ENCODE data around the gene HCAR3.
A peak's percentile ranks its signal among the peaks of the same experiment; 100 is the strongest.
"Not testable (repeated sequence)": the region's sequence is repeated elsewhere in the genome, so short reads cannot be mapped to it uniquely, and the experiment has no call there.

HCAR3 gene

DNA sequence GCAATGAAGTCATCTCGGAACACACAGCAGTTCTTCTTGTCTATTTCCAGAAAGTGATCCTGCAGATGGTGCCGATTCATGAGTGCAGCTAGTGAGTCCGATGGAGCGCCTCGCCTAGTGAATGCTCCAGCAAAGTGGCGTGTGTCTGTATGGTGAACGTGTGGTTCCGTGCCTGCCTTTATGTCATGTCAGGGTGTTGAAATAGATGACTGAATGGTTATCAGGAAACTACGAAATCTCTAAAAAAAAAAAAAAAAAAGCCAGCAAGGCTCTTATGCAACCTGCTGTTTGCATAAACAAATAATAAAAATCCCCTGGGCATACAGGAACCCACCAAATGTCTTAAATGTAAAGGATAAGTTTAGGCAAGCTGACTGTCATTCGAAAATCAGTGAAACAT lies at the start of gene HCAR3:
HCAR3 (minus strand) TSS at position 154 of the 400 bp plus-strand sequence; CDS start at position 80, 74 bp downstream.
- not testable (repeated sequence) for ATAC-seq

GRCh38 chr12:122757568-122757967 lies 41.0 kb upstream of the HCAR3 start:
- no peak for ATAC-seq

GRCh38 chr12:122754790-122755189 lies 38.2 kb upstream of the HCAR3 start:
- no peak for ATAC-seq

GRCh38 chr12:122753319-122753650 lies 36.7 kb upstream of the HCAR3 start:
- no peak for ATAC-seq

DNA sequence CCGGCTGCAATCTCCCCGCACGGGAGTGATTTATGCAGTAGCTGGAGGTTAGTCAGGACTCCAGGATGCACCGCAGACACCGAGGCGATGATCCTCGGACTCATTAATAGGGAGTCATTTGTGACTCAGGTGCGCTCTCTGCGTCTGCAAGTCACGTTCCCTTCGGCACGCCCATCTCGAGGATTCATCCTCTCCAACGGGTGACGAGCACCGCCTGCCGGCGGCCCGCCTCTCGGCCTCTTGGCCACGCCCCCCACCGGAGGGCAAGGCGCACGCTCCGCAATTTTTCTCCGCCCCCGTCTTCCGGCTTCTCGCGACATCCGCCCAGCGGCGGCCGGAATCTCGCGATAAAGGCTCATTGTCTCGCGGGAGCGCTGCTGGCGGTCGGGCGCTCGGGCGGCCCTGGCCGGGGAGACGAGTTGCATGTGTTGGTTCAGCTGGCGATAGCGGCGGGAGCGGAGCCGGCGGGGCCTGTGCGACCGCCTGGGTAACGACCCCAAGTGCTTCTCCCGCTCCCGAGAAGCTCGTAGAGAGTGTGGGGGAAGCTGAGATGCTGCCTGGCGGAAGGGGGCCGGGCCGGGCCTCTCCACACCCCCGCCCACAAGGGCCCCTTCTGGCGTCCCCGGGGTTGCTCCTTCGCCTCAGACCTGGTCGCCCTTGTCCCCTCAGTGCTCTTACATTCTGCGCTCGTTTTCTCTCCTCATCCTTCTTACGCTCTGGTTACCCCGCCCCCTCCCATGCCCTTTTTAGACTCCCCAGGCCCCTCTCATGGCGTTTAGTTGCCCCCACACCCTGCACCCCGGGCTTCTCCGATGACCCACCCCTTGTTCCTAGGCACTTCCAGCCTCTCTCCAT lies 36.1 kb upstream of the HCAR3 start, which contains the start of gene DENR:
DENR (plus strand) TSS at position 361 of the 855 bp plus-strand sequence. CDS start 878 bp downstream, outside the sequence.
- peak; percentile 97 to 98 for ATAC-seq

DNA sequence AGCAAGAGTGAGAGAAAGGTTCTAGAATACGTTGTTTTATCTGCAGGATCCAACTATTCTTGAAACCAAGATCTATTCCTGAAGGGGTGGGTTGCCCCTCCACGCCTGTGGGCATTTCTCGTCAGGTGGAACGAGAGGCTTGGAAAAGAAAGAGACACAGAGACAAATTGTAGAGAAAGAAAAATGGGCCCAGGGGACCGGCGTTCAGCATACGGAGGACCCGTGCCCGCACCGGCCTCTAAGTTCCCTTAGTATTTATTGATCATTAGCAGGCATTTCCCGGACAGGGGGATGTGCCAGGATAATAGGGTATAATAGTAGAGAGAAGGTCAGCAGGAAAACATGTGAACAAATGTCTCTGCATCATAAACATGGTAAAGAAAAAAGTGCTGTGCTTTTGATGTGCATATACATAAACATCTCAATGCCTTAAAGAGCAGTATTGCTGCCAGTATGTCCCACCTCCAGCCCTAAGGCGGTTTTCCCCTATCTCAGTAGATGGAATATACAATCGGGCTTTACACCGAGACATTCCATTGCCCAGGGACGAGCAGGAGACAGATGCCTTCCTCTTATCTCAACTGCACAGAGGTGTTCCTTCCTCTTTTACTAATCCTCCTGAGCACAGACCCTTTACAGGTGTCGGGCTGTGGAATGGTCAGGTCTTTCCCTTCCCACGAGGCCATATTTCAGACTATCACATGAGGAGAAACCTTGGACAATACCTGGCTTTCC lies 34.3 kb upstream of the HCAR3 start:
- not testable (repeated sequence) for ATAC-seq

DNA sequence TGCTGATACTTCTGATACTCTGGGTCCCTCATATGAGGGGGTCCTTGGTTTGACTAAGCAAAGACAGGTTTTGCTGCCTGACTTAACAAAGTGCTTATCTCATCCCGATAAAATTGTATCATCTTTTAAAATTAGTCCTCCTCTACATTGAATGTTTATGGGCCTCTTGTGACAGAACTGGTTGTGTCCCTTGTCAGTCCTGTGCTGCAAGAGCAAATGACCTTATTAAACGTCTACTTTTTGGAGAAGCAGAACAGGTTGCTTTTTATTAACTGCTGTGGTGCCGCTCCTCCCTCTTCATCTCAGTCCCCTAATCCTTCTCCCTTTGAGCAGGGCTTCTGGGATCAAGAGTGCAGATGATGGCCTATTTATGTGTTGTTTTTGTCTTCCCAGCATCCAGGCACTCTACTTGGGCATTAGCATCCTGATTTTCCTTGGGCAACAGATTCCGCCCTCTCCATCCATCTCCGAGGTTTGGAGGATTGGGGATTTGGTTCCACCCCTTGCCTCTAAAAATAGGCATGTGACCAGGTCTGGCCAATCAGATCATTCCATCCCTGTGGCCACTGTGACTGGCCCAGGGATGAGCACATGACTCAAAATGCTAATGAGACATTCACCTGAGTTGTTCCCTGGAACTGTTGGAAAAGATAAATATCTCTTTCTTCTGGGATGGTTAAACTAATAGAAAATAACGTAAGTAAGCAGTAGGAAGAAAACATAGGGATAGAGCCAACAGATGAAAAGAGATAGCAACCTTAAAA lies 33.1 kb upstream of the HCAR3 start:
- ATAC-seq, result no peak

GRCh38 chr12:122747224-122748135 lies 30.9 kb upstream of the HCAR3 start:
- ATAC-seq, result no peak

GRCh38 chr12:122743895-122744525 lies 27.4 kb upstream of the HCAR3 start:
- ATAC-seq, result no peak

GRCh38 chr12:122740351-122740750 lies 23.7 kb upstream of the HCAR3 start:
- no peak for ATAC-seq

DNA sequence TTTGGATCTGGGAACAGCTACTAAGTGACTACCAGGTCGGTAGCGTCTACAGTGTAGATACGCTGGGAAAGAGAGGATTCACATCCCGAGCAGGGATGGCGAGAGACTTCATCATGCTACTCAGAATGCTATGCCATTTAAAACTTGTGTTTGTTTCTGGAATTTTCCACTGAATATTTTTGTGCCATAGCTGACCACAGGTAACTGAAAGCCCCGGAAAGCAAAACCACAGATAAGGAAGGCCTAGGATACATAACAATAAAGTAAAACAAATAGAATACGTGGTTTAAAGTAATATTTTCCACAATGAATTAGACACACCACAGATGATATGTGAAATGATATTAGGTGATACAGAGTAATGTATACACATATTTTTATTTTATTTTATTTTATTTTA lies 22.0 kb upstream of the HCAR3 start:
- ATAC-seq, result no peak

GRCh38 chr12:122732611-122733010 lies 16.0 kb upstream of the HCAR3 start:
- ATAC-seq, result no peak

DNA sequence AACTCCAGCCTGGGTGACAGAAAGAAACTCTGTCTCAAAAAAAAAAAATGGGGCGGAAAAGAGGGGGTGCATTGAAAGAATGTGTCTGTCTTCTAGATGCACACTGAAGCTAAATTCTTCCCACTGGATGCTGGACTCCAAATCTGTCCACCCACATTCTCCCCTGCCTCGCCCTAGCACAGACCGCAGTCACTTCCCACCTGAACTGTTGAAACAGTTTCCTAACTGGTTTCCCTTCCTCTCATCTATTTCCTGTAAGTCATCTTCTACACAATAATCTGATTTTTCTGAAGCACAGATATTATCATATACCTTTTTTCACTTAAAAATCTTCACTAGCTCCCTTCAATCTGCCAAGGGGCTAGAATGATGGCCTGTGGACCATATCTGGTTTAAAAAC lies 15.6 kb upstream of the HCAR3 start:
- no peak for ATAC-seq

DNA sequence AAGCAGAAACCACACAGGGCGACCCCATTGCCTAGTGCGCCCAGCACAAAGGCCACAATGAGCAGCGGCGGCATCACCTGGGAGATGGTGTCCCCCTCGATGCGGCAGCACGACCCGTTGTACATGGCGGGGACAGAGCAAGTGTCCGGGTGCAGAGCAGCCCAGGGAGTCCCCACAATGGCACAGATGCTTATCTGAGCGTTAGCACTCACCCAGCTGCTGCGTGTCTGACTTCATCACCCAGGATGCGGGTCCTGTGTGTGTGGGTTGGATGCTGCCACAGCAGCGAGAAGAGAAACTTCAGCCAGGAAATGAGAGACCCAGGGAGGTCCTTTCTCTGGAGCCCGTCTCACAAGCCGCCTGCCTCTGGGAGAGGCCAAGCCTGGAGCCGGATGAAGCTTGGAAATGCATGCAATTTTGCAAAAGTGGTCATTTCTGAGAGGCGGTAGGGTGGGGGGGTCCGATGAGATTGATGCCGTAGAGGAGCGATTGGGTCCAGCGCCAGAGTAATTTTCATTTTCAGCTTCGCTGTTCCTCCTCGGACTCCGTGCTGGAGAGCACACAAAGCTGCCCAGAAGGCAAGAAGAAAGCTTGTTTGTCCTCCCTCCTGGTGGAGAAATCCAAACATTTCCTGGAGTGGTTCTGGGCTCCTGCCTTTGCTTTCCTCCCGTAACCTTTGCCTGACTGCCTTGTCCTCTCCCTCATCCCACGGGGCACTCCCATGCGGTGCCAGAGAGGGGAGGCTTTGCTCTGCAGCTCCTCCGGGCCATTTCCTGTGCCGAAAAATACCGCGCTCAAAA lies 13.8 kb upstream of the HCAR3 start, which contains the start of gene HCAR1:
HCAR1 (minus strand) TSS at position 630 of the 800 bp plus-strand sequence; CDS start at position 125, 505 bp downstream.
- peak; percentile 48 to 61 for ATAC-seq

- ATAC-seq, result no peak
These were observed 13.1 kb upstream of the HCAR3 start for GRCh38 chr12:122729583-122730214.

- peak; percentile 37 to 46 for ATAC-seq
These were observed 9.5 kb upstream of the HCAR3 start for GRCh38 chr12:122726080-122726558.

GRCh38 chr12:122725452-122726079 lies 9.0 kb upstream of the HCAR3 start:
- ATAC-seq, result no peak

DNA sequence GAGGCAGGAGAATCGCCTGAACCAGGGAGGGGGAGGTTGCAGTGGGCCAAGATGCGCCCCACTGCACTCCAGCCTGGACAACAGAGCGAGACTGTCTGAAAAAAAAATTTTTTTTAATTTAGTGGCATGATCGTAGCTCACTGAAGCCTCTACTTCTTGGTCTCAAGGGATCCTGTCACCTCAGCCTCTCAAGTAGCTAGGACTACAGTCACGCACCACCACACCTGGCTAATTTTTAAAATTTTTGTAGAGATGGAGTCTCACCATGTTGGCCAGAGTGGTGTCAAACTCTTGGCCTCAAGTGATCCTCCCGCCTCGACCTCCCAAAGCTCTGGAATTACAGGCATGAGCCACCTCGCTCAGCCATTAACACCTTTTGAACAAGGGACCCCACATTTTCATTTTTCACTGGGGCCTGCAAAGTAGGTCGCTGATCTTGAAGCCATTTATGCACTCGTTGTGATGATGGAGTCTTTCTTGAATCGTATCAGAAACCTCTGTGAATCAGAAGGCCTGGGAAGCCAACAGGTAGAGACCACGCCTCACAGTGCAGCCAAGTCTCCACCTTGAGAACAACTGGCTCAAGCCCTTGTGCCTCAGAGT lies 8.1 kb upstream of the HCAR3 start:
- no peak for ATAC-seq

- ATAC-seq, result no peak
These were observed 5.8 kb upstream of the HCAR3 start for GRCh38 chr12:122722387-122722786.
